Endothelial cell of umbilical vein (primary cell): Measurements from ENCODE around the gene TMEM19. TPM values are rescaled to one million over a fixed set of nuclear protein-coding genes. Genes with fewer than 3 reads are reported as not detected.
A peak's percentile ranks its signal among the peaks of the same experiment; 100 is the strongest.
"Not testable (repeated sequence)": the region's sequence is repeated elsewhere in the genome, so short reads cannot be mapped to it uniquely, and the experiment has no call there.

Experiments
- BruUV-seq: library from RNA; stranded (reverse); fragments of 400-500 nt; replicated peaks from 2 replicates; lab custom pipeline; 2021; lab: Mats Ljungman, UMichigan
- CTCF ChIA-PET: fragments of 300-600, 350-600 bp; sonication (Branson Sonifier 250); formaldehyde crosslinking; loops from one replicate; lab custom pipeline; 2021; ENCODE audit warnings: antibody characterized with exemption, inconsistent platforms; lab: Charles Lee
- POLR2A ChIA-PET: fragments of 300-600, 350-600 bp; sonication (Branson Sonifier 250); formaldehyde crosslinking; loops from one replicate; lab custom pipeline; 2021; ENCODE audit warnings: antibody characterized with exemption, inconsistent platforms; lab: Charles Lee
- DNase-seq: peaks from one replicate; pipeline ENCODE4 v3.0.0-alpha.2; 2011; ENCODE audit warnings: low read depth, low spot score
- FAIRE-seq: peaks from 2 replicates; lab custom pipeline; 2011; peaks lifted over from hg19 to GRCh38; lab: Jason Lieb, UNC
- H2AFZ ChIP-seq: 2 replicates; pipeline ENCODE4 v1.6.0; 2012; ENCODE audit warnings: low read depth, low read length, control low read depth, inconsistent platforms
- H3K27ac ChIP-seq: 2 replicates; pipeline ENCODE4 v1.5.1; 2011; ENCODE audit warnings: low read depth, mild to moderate bottlenecking, control low read depth, low read length, moderate library complexity; ENCODE audit not compliant: insufficient read depth
- H3K27me3 ChIP-seq, 2 experiments: 2 replicates each; pipeline versions ENCODE4 v1.6.0 to v1.6.1; 2011; ENCODE audit warnings: low read length in 2 of 2, mixed read lengths in 1 of 2; ENCODE audit not compliant: control insufficient read depth in 2 of 2, insufficient read depth in 2 of 2
- H3K36me3 ChIP-seq, 2 experiments: 2 replicates in 1 of 2; 3 replicates in 1 of 2; pipeline ENCODE4 v1.5.1; 2011; ENCODE audit warnings: low read length in 2 of 2, mild to moderate bottlenecking in 1 of 2, moderate library complexity in 1 of 2; ENCODE audit not compliant: control insufficient read depth in 2 of 2, insufficient read depth in 2 of 2; ENCODE audit errors: extremely low read depth in 1 of 2
- H3K4me1 ChIP-seq: 3 replicates; pipeline ENCODE4 v1.5.1; 2011; ENCODE audit warnings: mild to moderate bottlenecking, low read length; ENCODE audit not compliant: control insufficient read depth, insufficient read depth; ENCODE audit errors: extremely low read depth
- H3K4me2 ChIP-seq: 2 replicates; pipeline ENCODE4 v1.6.1; 2011; ENCODE audit warnings: low read length, control low read depth, mixed read lengths; ENCODE audit not compliant: insufficient read depth
- H3K4me3 ChIP-seq, 3 experiments: fragments of 200-600 bp in 1 of 3; sonication (generic), shearing (Covaris generic) in 1 of 3; replicated peaks in 1 of 3; 2 replicates each; pipeline ENCODE4 v1.5.1; 2011 to 2016; ENCODE audit warnings: control low read depth in 3 of 3, low read length in 3 of 3, mild to moderate bottlenecking in 2 of 3, inconsistent platforms in 1 of 3, low read depth in 1 of 3, moderate library complexity in 1 of 3; ENCODE audit not compliant: insufficient read depth in 1 of 3
- H3K79me2 ChIP-seq: 2 replicates; pipeline ENCODE4 v1.6.0; 2012; ENCODE audit warnings: low read length, inconsistent platforms; ENCODE audit not compliant: control insufficient read depth, insufficient read depth
- H3K9ac ChIP-seq: replicated peaks from 2 replicates; pipeline ENCODE3; 2011; ENCODE audit warnings: low read length, control low read depth; ENCODE audit not compliant: insufficient read depth; ENCODE audit errors: extremely low read depth
- H3K9me1 ChIP-seq: replicated peaks from 3 replicates; pipeline ENCODE4 v1.6.0; 2011; ENCODE audit warnings: mild to moderate bottlenecking, low read length; ENCODE audit not compliant: control insufficient read depth, insufficient read depth; ENCODE audit errors: extremely low read depth
- H3K9me3 ChIP-seq: replicated peaks from 2 replicates; pipeline ENCODE4 v1.5.1; 2012; ENCODE audit warnings: low read length, inconsistent platforms; ENCODE audit not compliant: control insufficient read depth, insufficient read depth
- H4K20me1 ChIP-seq: replicated peaks from 2 replicates; pipeline ENCODE3; 2011; ENCODE audit warnings: mild to moderate bottlenecking, low read length; ENCODE audit not compliant: control insufficient read depth, insufficient read depth; ENCODE audit errors: extremely low read depth
- CTCF ChIP-seq, 2 donors: IDR thresholded peaks; 1 replicate in 1 of 2; 2 replicates in 1 of 2; pipeline ENCODE4 v1.5.1; 2011; ENCODE audit warnings: low read length in 2 of 2, mild to moderate bottlenecking in 2 of 2, moderate library complexity in 2 of 2, control low read depth in 1 of 2, inconsistent platforms in 1 of 2, low read depth in 1 of 2; ENCODE audit not compliant: insufficient read depth in 1 of 2; ENCODE audit errors: extremely low read depth in 1 of 2
- EZH2 ChIP-seq: IDR thresholded peaks from 2 replicates; pipeline ENCODE4 v1.6.1; 2012; ENCODE audit warnings: borderline replicate concordance, low read depth, mild to moderate bottlenecking, moderate library complexity, low read length, inconsistent platforms; ENCODE audit not compliant: severe bottlenecking
- FOS ChIP-seq: IDR thresholded peaks from 2 replicates; pipeline ENCODE4 v1.6.1; 2011; ENCODE audit warnings: mild to moderate bottlenecking, low read length, moderate library complexity, borderline replicate concordance; ENCODE audit not compliant: insufficient read depth
- GATA2 ChIP-seq: IDR thresholded peaks from 2 replicates; pipeline ENCODE4 v1.7.0; 2011; ENCODE audit warnings: low read depth, mild to moderate bottlenecking, moderate library complexity, mixed read lengths, low read length; ENCODE audit not compliant: insufficient read length, insufficient read depth
- JUN ChIP-seq: IDR thresholded peaks from 2 replicates; pipeline ENCODE4 v1.6.1; 2011; ENCODE audit warnings: borderline replicate concordance, low read depth; ENCODE audit not compliant: insufficient read length, insufficient read depth
- MAX ChIP-seq: IDR thresholded peaks from 2 replicates; pipeline ENCODE4 v1.6.1; 2011; ENCODE audit not compliant: insufficient read depth, insufficient read length
- MYC ChIP-seq: IDR thresholded peaks from one replicate; pipeline ENCODE4 v1.6.1; 2011; ENCODE audit warnings: mild to moderate bottlenecking, low read depth, low read length
- POLR2A ChIP-seq: IDR thresholded peaks from 2 replicates; pipeline ENCODE4 v1.6.1; 2012; ENCODE audit warnings: low read depth, mild to moderate bottlenecking, control low read depth, low read length
- POLR2AphosphoS5 ChIP-seq: IDR thresholded peaks from 2 replicates; pipeline ENCODE4 v1.6.1; 2012; ENCODE audit warnings: low read depth, mild to moderate bottlenecking, control low read depth, low read length, moderate library complexity; ENCODE audit not compliant: insufficient read depth
- dilution Hi-C: fragments of 300-500 bp; cut with MboI; formaldehyde crosslinking; loops from one replicate; pipeline ENCODE4 v1.15.0; 2019; ENCODE audit warnings: low sequenced_read_pairs; ENCODE audit not compliant: extremely low pct_ligation_motif_present
- intact Hi-C: fragments of 100-400 bp; cut with micrococcal nuclease; formaldehyde crosslinking; loops from one replicate; pipeline ENCODE4 v1.10.0; 2022
- polyA plus RNA-seq, 4 experiments: library from polyadenylated mRNA; depleted of rRNA in 3 of 4; stranded (reverse) in 3 of 4; unstranded in 1 of 4; fragments of >200 nt; gene quantifications; 2 replicates each; pipeline versions ENCODE4 v1.2.1 to v1.2.3, GENCODE V29; 2011 to 2012; ENCODE audit warnings: missing spikeins in 1 of 4
- total RNA-seq: library from RNA; stranded (reverse); gene quantifications from 2 replicates; pipeline ENCODE4 v1.2.3, GENCODE V29; 2021

The TMEM19 gene
- total and polyA plus RNA-seq, 2 donors (not counting 3 experiments of a cell fraction or from before 2014, with no cell fraction given), result 20.4 to 23.8 TPM

GRCh38 chr12:71686658-71687025, 760 bp downstream of the TMEM19 start:
- dilution Hi-C loops (no loop called here), intact Hi-C loops (loop anchor here (1.0 to 2.0 kb wide), 4 partner anchors 20 to 68 kb away; partner anchors contain the start of genes RAB21 and ZFC3H1)
- ChIA-PET CTCF (interaction anchor here (1.0 to 4.6 kb wide), 10 partner anchors 12 to 65 kb away, joined by 3 to 59 read pairs (median 4); partner anchors contain the start of genes THAP2 and ZFC3H1), POLR2A (interaction anchor here (2.4 kb wide), 1 partner anchor 23 kb away, joined by 18 read pairs; the partner anchor contains the start of genes THAP2 and ZFC3H1)
- peak overlapping the region; percentile 98 for H3K4me2 ChIP-seq
- DNase-seq (no peak), FAIRE-seq (peak; percentile 64)
- H4K20me1 ChIP-seq, result no peaks in the 10 kb centered on the region
- H3K27me3 ChIP-seq, result no peaks in the 10 kb centered on the region
- peak overlapping the region; percentile 76 to 98 (median 91) for H3K4me3 ChIP-seq
- peaks cover 4% of the 10 kb centered on the region for H3K4me1 ChIP-seq
- TF ChIP-seq EZH2 (no peak), JUN (no peak), CTCF (IDR thresholded peaks at IDR 0.05; ENCODE audit: extremely low read depth in 1 of 2, insufficient read depth in 1 of 2, low read depth in 1 of 2, low read length in 2 of 2) (no peak), MAX (no peak), POLR2AphosphoS5 (no peak), POLR2A (no peak), MYC (no peak), FOS (no peak), GATA2 (no peak)
- peak overlapping the region; percentile 93 for H2AFZ ChIP-seq
- H3K9ac ChIP-seq, result peak overlapping the region; percentile 39
- H3K36me3 ChIP-seq, result no peaks in the 10 kb centered on the region
- H3K79me2 ChIP-seq, result no peaks in the 10 kb centered on the region
- BruUV-seq, result TSS peak; percentile 57
- H3K9me1 ChIP-seq, result no peaks in the 10 kb centered on the region
- no peaks in the 10 kb centered on the region for H3K9me3 ChIP-seq
- peak overlapping the region; percentile 32 for H3K27ac ChIP-seq

- not testable (repeated sequence) for FAIRE-seq, H3K9ac ChIP-seq
- CTCF ChIA-PET, result interaction anchor here (1.0 to 4.6 kb wide), 7 partner anchors 16 to 59 kb away, joined by 3 to 59 read pairs (median 4); no protein-coding TSS in a partner anchor
Observed at GRCh38 chr12:71687172-71687571, 1.3 kb downstream of the TMEM19 start.

More at GRCh38 chr12:71687172-71687571, 1.3 kb downstream of the TMEM19 start:
- H3K27me3 ChIP-seq, H3K79me2 ChIP-seq, dilution Hi-C loops, H3K4me1 ChIP-seq, POLR2A ChIA-PET, H2AFZ ChIP-seq, DNase-seq, BruUV-seq, H4K20me1 ChIP-seq, H3K9me1 ChIP-seq, H3K9me3 ChIP-seq, H3K27ac ChIP-seq, H3K36me3 ChIP-seq: not testable (repeated sequence)
- intact Hi-C loops, result loop anchor here (2.0 kb wide), 3 partner anchors 20 to 68 kb away; partner anchors contain the start of gene RAB21
- peak overlapping the region; percentile 98 for H3K4me2 ChIP-seq
- peak overlapping the region in 1 of 3 experiments; percentile 98 for H3K4me3 ChIP-seq
